GM12878 (cell line): ENCODE measurements around the gene PLB1. TPM values are rescaled to one million over a fixed set of nuclear protein-coding genes. Genes with fewer than 3 reads are reported as not detected.

Source experiments
- ATAC-seq: fragments of 200-7000 bp; cut with Tn5 transposase; 3 replicates; pipeline ENCODE4 v1.9.1; 2020; ENCODE audit warnings: mild to moderate bottlenecking, moderate library complexity
- BruUV-seq: library from RNA; stranded (reverse); fragments of 400-500 nt; replicated peaks from 2 replicates; lab custom pipeline; 2021; lab: Mats Ljungman, UMichigan
- CTCF ChIA-PET: fragments of 300-600 bp; sonication (Branson Sonifier 250); formaldehyde crosslinking; extraction: SDS; loops from one replicate; lab custom pipeline; 2021; ENCODE audit warnings: inconsistent platforms; lab: Yijun Ruan, JAX
- POLR2A ChIA-PET: fragments of 350-600 bp; formaldehyde crosslinking; extraction: SDS; loops from one replicate; lab custom pipeline; 2021; ENCODE audit warnings: inconsistent platforms; lab: Charles Lee
- RAD21 ChIA-PET: fragments of 300-600 bp; sonication (Branson Sonifier 250); formaldehyde crosslinking; loops from one replicate; lab custom pipeline; 2023; ENCODE audit warnings: antibody characterized with exemption; ENCODE audit not compliant: unreplicated experiment; lab: Charles Lee
- SMC1A ChIA-PET: fragments of 300-600 bp; sonication (Branson Sonifier 250); formaldehyde crosslinking; loops from one replicate; lab custom pipeline; 2023; ENCODE audit not compliant: unreplicated experiment, uncharacterized antibody; lab: Charles Lee
- DNase-seq: peaks from one replicate; pipeline ENCODE4 v3.0.0-alpha.2; 2011; ENCODE audit warnings: low read depth, low spot score
- FAIRE-seq: peaks from 3 replicates; lab custom pipeline; 2011; peaks lifted over from hg19 to GRCh38; lab: Jason Lieb, UNC
- H2AFZ ChIP-seq: 2 replicates; pipeline ENCODE4 v1.6.0; 2011; ENCODE audit warnings: low read depth, low read length, control low read depth; ENCODE audit not compliant: control insufficient read depth
- H3K27ac ChIP-seq: 2 replicates; pipeline ENCODE4 v1.5.1; 2011; ENCODE audit warnings: control low read depth; ENCODE audit not compliant: control insufficient read depth, insufficient read depth
- H3K27me3 ChIP-seq, 2 experiments: replicated peaks in 1 of 2; 2 replicates each; pipeline versions ENCODE4 v1.6.0 to v1.6.1; 2011; ENCODE audit warnings: low read length in 1 of 2; ENCODE audit not compliant: control insufficient read depth in 2 of 2, insufficient read depth in 2 of 2
- H3K36me3 ChIP-seq, 2 experiments: 2 replicates each; pipeline ENCODE4 v1.5.1; 2011; ENCODE audit warnings: low read length in 1 of 2; ENCODE audit not compliant: control insufficient read depth in 2 of 2, insufficient read depth in 2 of 2
- H3K4me1 ChIP-seq: 2 replicates; pipeline ENCODE4 v1.6.1; 2011; ENCODE audit warnings: mild to moderate bottlenecking, low read length, moderate library complexity, mixed read lengths; ENCODE audit not compliant: control insufficient read depth, insufficient read depth
- H3K4me2 ChIP-seq: 2 replicates; pipeline ENCODE4 v1.6.0; 2011; ENCODE audit warnings: control low read depth; ENCODE audit not compliant: control insufficient read depth, insufficient read depth
- H3K4me3 ChIP-seq: fragments of 200-600 bp; sonication (generic); 2 replicates; pipeline ENCODE4 v1.5.1; 2016
- H3K79me2 ChIP-seq: 2 replicates; pipeline ENCODE4 v1.6.0; 2011; ENCODE audit warnings: low read length; ENCODE audit not compliant: control insufficient read depth, insufficient read depth
- H3K9ac ChIP-seq: 2 replicates; pipeline ENCODE4 v1.8.0; 2011; ENCODE audit warnings: low read length, control low read depth, mixed read lengths; ENCODE audit not compliant: control insufficient read depth, insufficient read depth
- H3K9me3 ChIP-seq: replicated peaks from 3 replicates; pipeline ENCODE4 v1.5.1; 2011; ENCODE audit warnings: mild to moderate bottlenecking, low read length; ENCODE audit not compliant: control insufficient read depth, insufficient read depth
- H4K20me1 ChIP-seq: 2 replicates; pipeline ENCODE4 v1.6.0; 2011; ENCODE audit not compliant: control insufficient read depth, insufficient read depth
- CHD2 ChIP-seq: IDR thresholded peaks from 2 replicates; pipeline ENCODE4 v1.6.1; 2011; ENCODE audit warnings: low read depth, low read length, improper control_type of control experiment, borderline replicate concordance
- CREB1 ChIP-seq: IDR thresholded peaks from 2 replicates; pipeline ENCODE4 v1.6.1; 2012; ENCODE audit warnings: low read depth, mild to moderate bottlenecking, inconsistent platforms
- ETV6 ChIP-seq, 2 experiments: fragments of 450-650 bp in 1 of 2; IDR thresholded peaks in 1 of 2; conservative IDR thresholded peaks in 1 of 2; 2 replicates each; pipeline ENCODE4 v1.6.1; 2014; ENCODE audit warnings: antibody characterized with exemption in 1 of 2, borderline replicate concordance in 1 of 2, low read depth in 1 of 2, mild to moderate bottlenecking in 1 of 2, moderate library complexity in 1 of 2
- NFIC ChIP-seq: IDR thresholded peaks from 2 replicates; pipeline ENCODE4 v1.6.1; 2012; ENCODE audit warnings: low read depth, mild to moderate bottlenecking, inconsistent platforms, low read length, moderate library complexity
- NFXL1 ChIP-seq: fragments of 450-650 bp; IDR thresholded peaks from 2 replicates; pipeline ENCODE4 v1.6.1; 2017; ENCODE audit warnings: antibody characterized with exemption, mild to moderate bottlenecking, borderline replicate concordance
- NRF1 ChIP-seq: conservative IDR thresholded peaks from 2 replicates; pipeline ENCODE4 v1.6.1; 2011; ENCODE audit warnings: mild to moderate bottlenecking, low read depth, low read length, improper control_type of control experiment
- RAD51 ChIP-seq: fragments of 450-650 bp; IDR thresholded peaks from 2 replicates; pipeline ENCODE4 v1.6.1; 2016; ENCODE audit warnings: moderate library complexity, mild to moderate bottlenecking, inconsistent platforms
- SPI1 ChIP-seq: IDR thresholded peaks from 2 replicates; pipeline ENCODE4 v1.6.1; 2011; ENCODE audit warnings: low read depth, mild to moderate bottlenecking, low read length, moderate library complexity, borderline replicate concordance; ENCODE audit not compliant: insufficient read depth
- SRF ChIP-seq, 2 experiments: IDR thresholded peaks; 2 replicates each; pipeline ENCODE4 v1.6.1; 2011; ENCODE audit warnings: low read depth in 2 of 2, low read length in 2 of 2, mild to moderate bottlenecking in 1 of 2, moderate library complexity in 1 of 2
- WGBS: methylation state at CpG from one replicate; pipeline ENCODE4 v1.1.6; 2016; ENCODE audit warnings: low lambda C conversion rate; ENCODE audit not compliant: insufficient replicate concordance, insufficient coverage; ENCODE audit errors: missing lambda C conversion rate; 5-methylcytosine and 5-hydroxymethylcytosine counted together
- in situ Hi-C: fragments of 300-500 bp; cut with MboI; formaldehyde crosslinking; loops from 9 replicates; pipeline ENCODE4 v1.14.3; 2018; ENCODE audit warnings: mixed read lengths
- intact Hi-C: fragments of 100-400 bp; cut with micrococcal nuclease; formaldehyde crosslinking; loops from one replicate; pipeline ENCODE4 v1.14.2; 2022; ENCODE audit not compliant: unreplicated experiment
- polyA plus RNA-seq, 11 experiments: library from polyadenylated mRNA; depleted of rRNA in 4 of 11; unstranded in 6 of 11; stranded (reverse) in 5 of 11; fragments of >200 nt; fragmentation: Nextera tagmentation in 4 of 11; fragmentation: Illumina TruSeq in 1 of 11; extraction: Ambion mirVana in 4 of 11; extraction: Trizol in 1 of 11; gene quantifications; 1 replicate in 1 of 11; 2 replicates in 10 of 11; pipeline versions ENCODE4 v1.2.1 to v1.2.3, GENCODE V29; 2011 to 2016; ENCODE audit warnings: inconsistent platforms in 2 of 11, missing spikeins in 2 of 11, low read depth in 1 of 11
- total RNA-seq, 4 experiments: library from RNA; depleted of rRNA in 3 of 4; stranded (reverse); fragments of >200 nt in 3 of 4; fragmentation: Illumina TruSeq in 1 of 4; extraction: Trizol in 1 of 4; gene quantifications; 2 replicates each; pipeline versions ENCODE4 v1.2.1 to v1.2.3, GENCODE V29; 2013 to 2021

PLB1 gene
- total and polyA plus RNA-seq, 10 of the 15 experiments (the other 5 are each of a cell fraction or from before 2014, with no cell fraction given): 0.03 to 0.49 (median 0.28) TPM

GRCh38 chr2:28587526-28588291 is 91.8 kb downstream of the PLB1 start (continued):
- TF ChIP-seq NRF1: no peak

- H3K4me2 ChIP-seq: no peak overlapping the region
- no peak for FAIRE-seq
- in situ Hi-C loops: no loop called here
- BruUV-seq: no TSS peak
- 44% methylated on average over 3 of the region's 3 CpGs for WGBS
- no peak overlapping the region for H3K27ac ChIP-seq
- no peak for ATAC-seq
- H3K9me3 ChIP-seq: no peaks in the 10 kb centered on the region
- RAD21 ChIA-PET: interaction anchor here (1.0 kb wide), 1 partner anchor 9 kb away, joined by 3 read pairs; no protein-coding TSS in a partner anchor
- H4K20me1 ChIP-seq: no peaks in the 10 kb centered on the region
- H2AFZ ChIP-seq: no peak overlapping the region
- H3K79me2 ChIP-seq: no peaks in the 10 kb centered on the region
- DNase-seq: no peak
- TF ChIP-seq RAD51 (no peak), NFXL1 (no peak), CHD2 (no peak), ETV6 (conservative IDR thresholded peaks at IDR 0.05 in 1 of 2, IDR thresholded peaks at IDR 0.05 in 1 of 2; ENCODE audit: borderline replicate concordance in 1 of 2, low read depth in 1 of 2) (no peak), NFIC (no peak), SPI1 (no peak; the same call in 1 of the 2 replicates), SRF (IDR thresholded peaks at IDR 0.05; ENCODE audit: low read depth in 2 of 2, low read length in 2 of 2) (no peak), CREB1 (no peak)
- TF ChIP-seq, all 136 proteins: peak for 0
- Histone ChIP-seq H3K27me3 (no peaks in the 10 kb centered on the region), H3K4me3 (no peak overlapping the region), H3K36me3 (no peaks in the 10 kb centered on the region), H3K4me1 (peaks cover 7% of the 10 kb centered on the region; the same call in 1 of the 2 replicates), H3K9ac (no peak overlapping the region)
- POLR2A ChIA-PET: no interaction called here
- SMC1A ChIA-PET: no interaction called here
- CTCF ChIA-PET: no interaction called here
- intact Hi-C loops: no loop called here
Observed at GRCh38 chr2:28588292-28588670, 92.4 kb downstream of the PLB1 start.
